NCI-H524 (cell line): ENCODE results near the gene ARID5B.

ENCODE experiments used
- DNase-seq, 2 experiments: peaks; one replicate each; lab custom pipeline; 2025; lab: John Stamatoyannopoulos, UW

The ARID5B gene

DNA sequence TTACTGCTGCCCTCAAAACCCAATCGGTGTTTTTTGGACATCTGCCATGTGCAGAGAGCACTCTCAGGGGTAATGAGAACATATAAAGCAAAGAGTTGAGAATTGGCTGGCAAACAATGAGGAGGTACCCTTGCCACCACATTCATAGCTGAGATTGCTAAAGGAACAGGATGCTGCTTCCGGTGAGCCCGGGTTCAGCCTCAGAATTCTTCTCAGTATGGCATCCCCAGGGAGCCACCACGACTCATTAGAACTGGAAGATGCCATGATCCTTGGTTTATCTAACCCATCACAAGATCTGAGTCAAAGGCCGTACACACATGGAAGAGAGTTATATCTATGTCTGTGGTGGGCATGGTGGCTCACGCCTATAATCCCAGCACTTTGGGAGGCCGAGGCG is 174.4 kb downstream of the ARID5B start:
- no peak for DNase-seq

- DNase-seq: no peak
Measured at GRCh38 chr10:62076891-62077290, 175.4 kb downstream of the ARID5B start.

- no peak for DNase-seq
Measured at GRCh38 chr10:62077330-62078015, 176.0 kb downstream of the ARID5B start.

DNA sequence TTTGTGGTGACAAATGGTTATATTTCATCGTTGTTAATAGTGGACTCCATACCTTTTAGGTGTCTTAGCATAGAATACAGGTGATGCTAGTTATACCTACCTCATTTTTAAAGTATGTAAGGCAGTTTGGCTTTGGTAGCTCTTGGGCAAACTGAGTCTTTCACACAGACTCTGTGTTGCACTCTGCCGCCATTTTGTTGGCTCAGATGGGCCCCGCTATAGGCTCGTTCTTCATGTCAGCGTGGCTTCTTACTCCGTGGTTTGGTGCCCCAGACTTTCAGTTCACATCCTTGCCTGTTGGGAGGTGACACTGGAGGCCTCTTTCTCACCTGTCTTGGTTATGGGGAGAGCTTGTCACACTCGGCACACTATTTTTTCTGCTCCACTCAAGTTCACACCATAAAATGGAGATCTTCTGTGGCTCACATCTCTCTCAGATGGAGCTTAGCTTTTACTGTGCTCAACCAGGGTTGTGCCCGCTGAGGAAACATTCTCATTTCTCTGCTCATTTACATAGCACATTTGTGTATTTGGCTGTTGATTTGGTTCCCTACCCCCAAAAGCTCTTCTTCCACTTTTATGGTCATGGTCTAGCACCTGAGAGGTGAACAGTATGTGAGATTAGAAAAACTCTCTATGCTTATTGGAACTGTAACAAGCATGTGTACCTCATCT is 178.5 kb downstream of the ARID5B start:
- DNase-seq: no peak

GRCh38 chr10:62080905-62081304 is 179.4 kb downstream of the ARID5B start:
- no peak for DNase-seq

- DNase-seq: no peak
Measured at GRCh38 chr10:62081341-62082270, 180.1 kb downstream of the ARID5B start.

DNA sequence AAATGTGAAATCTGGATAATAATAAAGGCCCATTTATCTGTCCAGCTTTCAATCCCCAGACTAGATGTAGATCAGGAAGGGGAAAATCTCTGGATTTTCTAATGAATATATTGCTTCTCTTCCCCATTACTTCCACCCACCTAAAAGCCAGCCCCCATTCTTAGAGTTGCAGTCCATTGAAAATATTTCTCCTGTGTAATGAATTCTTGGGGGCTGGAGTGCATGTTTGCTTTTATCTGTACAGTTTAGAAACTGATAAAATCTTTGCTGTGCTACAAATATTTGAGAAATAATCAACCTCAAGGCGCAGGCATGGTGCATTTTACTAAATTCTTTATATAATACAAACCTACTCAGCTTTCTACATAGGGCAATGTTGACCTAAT is 180.8 kb downstream of the ARID5B start:
- no peak for DNase-seq

DNA sequence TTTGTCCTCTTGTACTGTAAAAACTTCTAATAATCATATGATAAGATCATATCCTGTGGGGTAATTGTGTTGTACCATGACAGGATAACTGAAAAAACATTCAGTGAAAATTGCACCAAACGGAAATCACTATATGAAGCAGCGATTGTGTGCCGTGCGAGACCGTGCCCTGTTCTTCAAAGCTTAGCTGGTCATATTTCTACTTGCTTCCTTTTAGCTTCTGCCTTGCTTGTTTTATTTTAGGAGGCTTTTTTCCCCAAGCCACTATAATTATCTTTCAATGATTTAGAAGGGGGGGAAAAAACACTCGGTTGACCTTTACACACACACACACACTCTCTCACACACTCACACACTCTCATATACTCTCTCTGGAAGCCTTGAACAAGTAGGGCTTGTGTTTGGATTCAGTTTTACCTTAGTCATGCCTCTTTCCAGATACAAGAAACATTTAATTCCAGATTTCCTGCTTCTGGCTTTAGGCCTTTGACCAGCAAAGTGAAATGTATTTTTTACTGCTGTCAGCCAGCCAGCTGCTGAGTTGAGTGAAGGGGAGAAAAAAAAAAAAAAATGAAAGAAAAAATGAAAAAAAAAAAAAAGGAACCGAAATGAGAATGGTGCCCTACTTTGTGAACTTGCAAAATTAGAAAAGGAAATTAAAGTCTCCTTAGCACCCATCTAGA is 181.4 kb downstream of the ARID5B start:
- DNase-seq: no peak

- peak in 1 of 2 experiments; percentile 61 for DNase-seq
Measured at GRCh38 chr10:62083412-62084267, 182.1 kb downstream of the ARID5B start.

DNA sequence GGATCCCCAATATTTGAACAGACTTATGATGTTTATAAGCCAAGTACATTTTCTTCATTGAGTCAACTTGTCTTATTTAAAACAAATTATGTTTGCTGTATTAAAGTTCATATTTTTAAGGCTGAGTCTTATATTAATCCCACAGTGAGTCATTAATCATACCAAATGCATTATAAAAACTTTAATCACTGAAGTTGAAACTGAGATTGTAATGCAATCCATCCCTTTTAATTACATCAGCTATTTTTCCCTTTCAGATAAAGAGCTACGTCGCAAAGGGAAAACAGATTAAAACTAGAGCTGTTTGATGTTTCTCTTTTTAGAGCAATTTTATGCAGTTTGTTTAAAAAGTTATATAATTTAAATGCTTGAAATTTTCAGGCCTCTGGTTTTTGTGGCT is 183.0 kb downstream of the ARID5B start:
- no peak for DNase-seq

GRCh38 chr10:62085404-62085803 is 183.9 kb downstream of the ARID5B start:
- no peak for DNase-seq

- DNase-seq: no peak
Measured at GRCh38 chr10:62085821-62086220, 184.3 kb downstream of the ARID5B start.

GRCh38 chr10:62087329-62087728 is 185.8 kb downstream of the ARID5B start:
- no peak for DNase-seq

- DNase-seq: no peak
Measured at GRCh38 chr10:62088786-62089185, 187.3 kb downstream of the ARID5B start.

DNA sequence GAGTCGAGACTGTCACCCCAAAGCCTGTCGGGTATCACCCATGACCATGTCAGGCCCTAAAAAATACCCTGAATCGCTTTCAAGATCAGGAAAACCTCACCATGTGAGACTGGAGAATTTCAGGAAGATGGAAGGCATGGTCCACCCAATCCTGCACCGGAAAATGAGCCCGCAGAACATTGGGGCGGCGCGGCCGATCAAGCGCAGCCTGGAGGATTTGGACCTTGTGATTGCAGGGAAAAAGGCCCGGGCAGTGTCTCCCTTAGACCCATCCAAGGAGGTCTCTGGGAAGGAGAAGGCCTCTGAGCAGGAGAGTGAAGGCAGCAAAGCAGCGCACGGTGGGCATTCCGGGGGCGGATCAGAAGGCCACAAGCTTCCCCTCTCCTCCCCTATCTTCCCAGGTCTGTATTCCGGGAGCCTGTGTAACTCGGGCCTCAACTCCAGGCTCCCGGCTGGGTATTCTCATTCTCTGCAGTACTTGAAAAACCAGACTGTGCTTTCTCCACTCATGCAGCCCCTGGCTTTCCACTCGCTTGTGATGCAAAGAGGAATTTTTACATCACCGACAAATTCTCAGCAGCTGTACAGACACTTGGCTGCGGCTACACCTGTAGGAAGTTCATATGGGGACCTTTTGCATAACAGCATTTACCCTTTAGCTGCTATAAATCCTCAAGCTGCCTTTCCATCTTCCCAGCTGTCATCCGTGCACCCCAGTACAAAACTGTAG is 191.0 kb downstream of the ARID5B start:
- DNase-seq: no peak

GRCh38 chr10:62093863-62094291 is 192.4 kb downstream of the ARID5B start:
- no peak for DNase-seq

- DNase-seq: no peak
Measured at GRCh38 chr10:62095181-62096122, 194.0 kb downstream of the ARID5B start.

- no peak for DNase-seq
Measured at GRCh38 chr10:62096256-62096933, 194.9 kb downstream of the ARID5B start.
